GM21447 (cell line): ENCODE results near the gene VTI1A.

Experiments used
- ATAC-seq: cut with Tn5 transposase; IDR thresholded peaks from one replicate; pipeline ENCODE4 v1.9.1; 2021; ENCODE audit not compliant: unreplicated experiment

The VTI1A gene

GRCh38 chr10:112671743-112672142 is 224.7 kb downstream of the VTI1A start:
- no peak for ATAC-seq

DNA sequence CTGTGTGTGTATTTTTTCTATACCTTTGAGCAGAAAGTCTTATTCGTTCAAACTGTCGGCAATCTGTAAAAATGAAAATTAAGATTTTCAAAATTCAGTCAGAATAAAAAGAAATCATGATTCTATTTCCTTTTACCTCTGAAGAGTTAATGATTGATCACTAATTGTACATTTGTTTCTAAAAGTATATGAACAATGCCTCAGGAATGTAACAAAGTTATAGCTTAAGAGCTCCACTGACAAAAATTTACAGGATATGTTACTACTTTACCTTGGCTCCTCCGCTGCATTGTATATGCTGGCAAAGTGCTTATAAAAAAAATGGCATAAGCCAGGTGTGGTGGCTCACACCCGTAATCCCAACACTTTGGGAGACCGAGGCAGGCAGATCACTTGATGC is 225.7 kb downstream of the VTI1A start:
- ATAC-seq: no peak

GRCh38 chr10:112675560-112676083 is 228.6 kb downstream of the VTI1A start:
- no peak for ATAC-seq

DNA sequence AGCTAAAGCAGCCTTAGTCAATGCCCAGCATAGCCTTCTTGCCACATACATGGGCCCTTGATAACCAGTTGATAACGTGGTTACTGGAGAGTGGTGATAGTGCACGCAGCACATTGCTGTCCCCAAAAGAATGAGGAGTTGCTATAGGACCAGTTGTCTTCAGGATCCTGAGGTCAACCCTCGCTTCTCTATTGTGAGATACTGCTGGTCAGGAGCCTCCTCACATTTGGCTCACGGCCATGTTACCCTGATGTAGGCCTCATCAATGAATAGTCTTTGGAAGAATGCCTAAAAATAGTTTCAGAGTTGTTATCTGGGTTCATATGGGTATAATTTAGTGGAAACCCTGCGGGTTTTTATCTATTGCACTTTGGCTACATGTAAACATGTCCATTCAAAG is 230.7 kb downstream of the VTI1A start:
- ATAC-seq: no peak

DNA sequence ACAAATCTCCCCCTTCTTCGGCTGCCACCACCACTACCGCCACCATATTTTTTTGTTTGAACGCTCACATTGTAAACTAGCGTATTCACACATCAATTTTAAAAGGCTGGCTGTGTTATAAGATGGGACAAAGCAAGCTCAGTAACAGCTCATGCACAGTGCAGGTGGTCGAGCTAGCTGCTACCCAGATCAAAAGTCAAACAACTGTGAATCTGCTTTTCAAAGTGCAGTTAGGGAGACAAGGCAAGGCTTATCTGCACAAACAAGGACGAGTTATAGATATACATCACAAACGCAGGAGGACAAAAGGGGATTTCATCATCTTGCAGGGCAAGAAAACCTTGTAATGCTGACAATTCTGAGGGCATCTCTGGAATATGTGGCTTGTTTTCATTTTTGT is 231.6 kb downstream of the VTI1A start:
- ATAC-seq: no peak

DNA sequence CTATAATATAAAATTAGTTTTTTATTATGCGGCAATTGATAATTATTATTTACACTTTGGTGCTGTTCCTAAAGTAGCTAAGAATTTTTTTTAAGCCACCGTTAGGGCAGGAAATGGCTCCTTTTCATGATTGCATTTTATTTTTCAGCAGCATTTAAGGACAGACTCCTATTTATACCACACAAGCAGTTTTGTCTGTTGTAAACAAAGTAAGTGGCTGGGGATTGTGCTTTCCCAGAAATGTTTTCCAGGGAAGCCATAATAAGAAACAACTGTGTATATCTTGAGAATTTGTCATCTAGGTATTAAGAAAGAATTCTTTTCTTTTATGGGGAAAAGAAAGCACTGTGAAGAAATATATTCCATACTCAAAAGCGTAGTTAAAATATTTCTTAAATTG is 232.0 kb downstream of the VTI1A start:
- ATAC-seq: no peak

GRCh38 chr10:112679392-112679791 is 232.4 kb downstream of the VTI1A start:
- no peak for ATAC-seq

- ATAC-seq: no peak
Observed at GRCh38 chr10:112680586-112680985, 233.6 kb downstream of the VTI1A start.

DNA sequence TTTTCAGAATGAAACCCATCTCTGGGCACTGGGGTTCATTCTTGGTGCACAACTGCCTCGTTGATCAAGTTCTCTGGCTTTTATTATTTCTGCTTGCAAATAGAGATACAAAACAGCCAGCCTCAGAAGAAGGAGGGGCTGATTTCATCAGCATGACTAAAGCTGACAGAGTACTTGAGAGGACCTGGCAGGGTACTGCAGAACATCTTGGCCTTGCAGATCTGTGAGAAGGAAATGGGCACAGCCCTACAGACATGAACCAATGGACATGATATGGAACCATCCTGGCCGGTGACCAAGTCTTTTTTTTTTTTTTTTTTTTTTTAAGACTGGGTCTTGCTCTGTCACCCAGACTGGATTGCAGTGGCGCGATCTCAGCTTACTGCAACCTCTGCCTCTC is 240.6 kb downstream of the VTI1A start:
- no peak for ATAC-seq

GRCh38 chr10:112689327-112690072 is 242.5 kb downstream of the VTI1A start:
- no peak for ATAC-seq

DNA sequence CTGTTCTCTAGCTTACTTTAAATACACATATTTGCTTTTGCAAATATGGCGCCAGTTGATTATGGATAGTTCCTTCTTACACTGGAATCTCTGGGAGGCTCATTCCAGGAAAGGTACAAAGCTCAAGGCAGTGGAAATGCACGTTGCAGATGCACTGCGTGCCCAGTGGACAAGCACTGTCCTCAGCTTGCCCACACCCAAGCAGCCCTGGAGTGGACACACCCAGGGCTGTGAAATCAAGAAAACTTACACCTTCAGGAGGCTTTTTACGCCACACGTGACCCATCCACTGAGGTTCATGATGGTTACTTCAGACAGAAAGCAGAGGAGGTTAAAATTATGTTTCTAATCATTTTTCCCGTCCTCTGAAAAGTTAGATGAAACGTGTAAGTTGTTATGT is 248.5 kb downstream of the VTI1A start:
- no peak for ATAC-seq

DNA sequence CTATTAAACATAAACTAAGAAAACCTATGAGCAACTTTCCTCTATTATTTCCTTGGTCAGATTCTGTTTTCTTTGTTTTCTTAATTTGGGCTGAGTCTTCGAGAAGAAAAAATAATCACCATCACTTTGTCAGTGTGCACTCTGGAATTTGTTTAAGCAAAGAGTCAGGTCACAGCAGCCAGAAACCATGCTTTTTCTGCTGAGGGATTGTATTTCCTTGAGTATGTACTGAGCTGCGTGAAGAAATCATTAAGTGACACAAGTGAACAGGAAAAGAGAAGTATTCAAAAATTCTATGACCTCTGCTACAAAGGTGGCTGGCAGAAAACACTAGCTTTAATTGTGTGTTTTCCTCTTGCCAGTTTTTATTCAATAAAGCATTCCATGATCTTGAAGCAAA is 249.6 kb downstream of the VTI1A start:
- no peak for ATAC-seq

GRCh38 chr10:112698133-112698817 is 251.3 kb downstream of the VTI1A start:
- ATAC-seq: no peak

GRCh38 chr10:112698818-112699164 is 251.8 kb downstream of the VTI1A start:
- no peak for ATAC-seq

- no peak for ATAC-seq
Observed at GRCh38 chr10:112700215-112700671, 253.2 kb downstream of the VTI1A start.

DNA sequence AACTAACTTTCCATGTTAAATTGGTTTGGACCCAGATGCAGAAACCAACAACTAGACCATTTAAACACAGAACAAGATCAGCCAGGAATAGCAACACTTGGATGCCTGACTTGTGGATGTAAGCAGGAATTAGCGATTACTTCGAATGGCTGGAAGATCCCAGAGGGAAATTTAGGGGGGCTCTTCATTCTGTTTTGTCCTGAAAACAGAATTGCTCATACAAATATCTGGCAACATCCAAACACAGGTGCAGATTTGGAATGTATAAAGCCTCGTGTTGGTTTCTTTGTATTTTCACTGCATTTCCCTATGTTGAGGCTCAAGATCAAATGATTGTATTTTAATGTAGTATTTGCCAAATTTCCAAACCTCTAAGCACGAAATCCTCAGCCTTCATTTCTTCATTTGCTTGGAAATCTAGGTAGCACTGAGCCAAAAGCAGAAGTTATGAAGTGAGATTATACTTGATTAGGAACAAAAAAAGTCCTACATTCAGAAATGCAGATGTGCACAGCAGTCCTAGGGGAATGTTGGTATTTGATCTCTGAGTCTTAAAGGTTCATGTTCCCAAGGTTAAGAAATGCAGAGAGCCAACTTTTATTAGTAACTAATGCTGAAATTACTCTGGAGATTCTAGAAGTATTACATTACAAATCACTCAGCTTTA is 254.3 kb downstream of the VTI1A start:
- no peak for ATAC-seq

- ATAC-seq: no peak
Observed at GRCh38 chr10:112701878-112702255, 254.9 kb downstream of the VTI1A start.

DNA sequence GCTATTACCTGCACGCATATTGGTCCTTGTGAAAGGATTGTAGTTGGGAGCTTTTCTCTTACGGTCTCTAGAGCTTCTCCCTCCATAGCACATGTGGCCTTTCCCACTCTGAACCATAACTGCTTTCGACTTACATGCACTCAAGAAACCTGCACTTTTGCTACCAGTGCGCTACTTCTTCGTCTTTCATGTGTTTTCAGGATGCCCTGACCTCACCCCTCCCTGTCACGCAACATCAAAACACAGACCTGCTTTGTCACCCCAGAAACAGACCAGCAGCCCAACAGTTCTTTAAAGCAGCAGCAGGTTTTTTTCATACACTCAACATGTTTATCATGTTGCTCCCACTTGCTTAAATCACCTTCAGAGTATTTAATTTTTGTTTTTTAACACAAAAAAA is 259.6 kb downstream of the VTI1A start:
- no peak for ATAC-seq

- ATAC-seq: no peak
Observed at GRCh38 chr10:112708461-112708860, 261.4 kb downstream of the VTI1A start.

DNA sequence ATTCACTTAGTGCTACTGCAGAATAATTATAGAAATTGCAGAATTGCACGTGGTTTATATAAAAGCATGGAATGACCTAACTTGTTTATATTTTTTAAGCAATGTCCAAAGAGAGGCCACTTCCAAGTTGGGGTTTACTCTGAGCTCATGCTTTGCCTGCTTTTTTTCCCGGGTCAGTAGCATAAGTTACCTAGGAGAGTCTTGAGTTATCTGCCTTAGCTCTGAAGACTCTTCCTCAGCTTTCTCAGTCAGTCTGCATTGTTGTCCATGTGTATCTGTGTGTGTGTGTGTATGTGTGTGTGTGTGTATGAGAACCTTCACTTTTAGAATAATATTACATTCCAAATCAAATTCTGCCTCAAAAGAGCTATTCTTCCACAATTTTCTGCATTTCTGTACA is 263.5 kb downstream of the VTI1A start:
- no peak for ATAC-seq

- no peak for ATAC-seq
Observed at GRCh38 chr10:112711366-112711765, 264.4 kb downstream of the VTI1A start.

GRCh38 chr10:112712536-112712935 is 265.5 kb downstream of the VTI1A start:
- no peak for ATAC-seq
